K562 (cell line): ENCODE measurements around the gene GLG1. TPM values are rescaled to one million over a fixed set of nuclear protein-coding genes. Genes with fewer than 3 reads are reported as not detected.
A peak's percentile ranks its signal among the peaks of the same experiment; 100 is the strongest.

Source experiments
- ATF1 ChIP-seq, 2 experiments: fragments of 450-650 bp in 1 of 2; IDR thresholded peaks; 2 replicates each; pipeline ENCODE4 v1.6.1; 2016; ENCODE audit warnings: missing compliant biosample characterization in 1 of 2, missing genetic modification characterization in 1 of 2
- C11orf30 ChIP-seq: fragments of 450-650 bp; IDR thresholded peaks from 2 replicates; pipeline ENCODE4 v1.6.1; 2016; ENCODE audit warnings: low read depth, mild to moderate bottlenecking
- CBX8 ChIP-seq: fragments of 200-600 bp; sonication (generic); IDR thresholded peaks from 2 replicates; pipeline ENCODE4 v1.6.1; 2012; ENCODE audit warnings: borderline replicate concordance, mixed run types, low read depth, mild to moderate bottlenecking, moderate library complexity, mixed read lengths, low read length, control low read depth, inconsistent platforms; ENCODE audit not compliant: poor library complexity, severe bottlenecking; ENCODE audit errors: extremely low read depth
- DLX4 ChIP-seq: fragments of 250-450 bp; sonication (Bioruptor Pico); IDR thresholded peaks from 2 replicates; pipeline ENCODE4 v1.6.1; 2021; ENCODE audit warnings: mild to moderate bottlenecking
- ETS1 ChIP-seq: conservative IDR thresholded peaks from 2 replicates; pipeline ENCODE4 v1.6.1; 2011; ENCODE audit warnings: low read depth, mild to moderate bottlenecking, low read length; ENCODE audit not compliant: control insufficient read depth
- MTA1 ChIP-seq: fragments of 450-650 bp; IDR thresholded peaks from 2 replicates; pipeline ENCODE4 v1.6.1; 2017; ENCODE audit warnings: borderline replicate concordance
- NFRKB ChIP-seq: fragments of 450-650 bp; IDR thresholded peaks from 2 replicates; pipeline ENCODE4 v1.6.1; 2016; ENCODE audit warnings: low read depth
- TRIM25 ChIP-seq: fragments of 450-650 bp; IDR thresholded peaks from 2 replicates; pipeline ENCODE4 v1.7.0; 2016; ENCODE audit warnings: borderline replicate concordance
- ZFP30 ChIP-seq: fragments of 250-450 bp; sonication (Bioruptor Pico); IDR thresholded peaks from 2 replicates; pipeline ENCODE4 v1.8.0; 2022; ENCODE audit warnings: moderate library complexity, mild to moderate bottlenecking, inconsistent platforms, borderline replicate concordance
- ZNF175 ChIP-seq: fragments of 200-800 bp; sonication (Bioruptor generic); IDR thresholded peaks from 2 replicates; pipeline ENCODE4 v1.6.1; 2016; ENCODE audit warnings: low read depth, mild to moderate bottlenecking, missing genetic modification characterization, missing compliant biosample characterization
- ZNF318 ChIP-seq, 2 experiments: fragments of 450-650 bp; IDR thresholded peaks; 2 replicates each; pipeline ENCODE4 v1.6.1; 2016; ENCODE audit warnings: mild to moderate bottlenecking in 2 of 2, borderline replicate concordance in 1 of 2, low read depth in 1 of 2, moderate library complexity in 1 of 2
- ZNF584 ChIP-seq: fragments of 200-800 bp; sonication (Bioruptor generic); IDR thresholded peaks from 2 replicates; pipeline ENCODE4 v1.6.1; 2016; ENCODE audit warnings: low read depth, mild to moderate bottlenecking, missing genetic modification characterization, missing compliant biosample characterization
- ZNF696 ChIP-seq: fragments of 250-450 bp; sonication (Bioruptor Pico); conservative IDR thresholded peaks from 2 replicates; pipeline ENCODE4 v1.4.0; 2020; ENCODE audit warnings: mild to moderate bottlenecking, moderate library complexity
- polyA plus RNA-seq, 8 experiments: library from polyadenylated mRNA; depleted of rRNA in 4 of 8; stranded (reverse) in 5 of 8; unstranded in 3 of 8; fragments of >200 nt; fragmentation: Nextera tagmentation in 2 of 8; fragmentation: Illumina TruSeq in 1 of 8; extraction: Ambion mirVana in 2 of 8; extraction: Trizol in 1 of 8; gene quantifications; 2 replicates each; pipeline versions ENCODE4 v1.2.1 to v1.2.3, GENCODE V29; 2011 to 2014; ENCODE audit warnings: inconsistent platforms in 1 of 8, missing spikeins in 1 of 8
- total RNA-seq, 7 experiments: library from RNA; depleted of rRNA in 6 of 7; stranded (reverse); fragments of >200 nt in 6 of 7; fragmentation: Illumina TruSeq in 2 of 7; extraction: Trizol in 2 of 7; gene quantifications; 2 replicates each; pipeline versions ENCODE4 v1.2.1 to v1.2.3, GENCODE V29; 2011 to 2021; ENCODE audit warnings: low replicate concordance in 1 of 7

Gene GLG1
- total and polyA plus RNA-seq, 9 of the 15 experiments (the other 6 are each of a cell fraction or from before 2014, with no cell fraction given): 6.2 to 36.0 (median 23.6) TPM

GRCh38 chr16:74607310-74607961 is 522 bp upstream of the GLG1 start (continued):
- TF ChIP-seq ZNF318 (IDR thresholded peaks at IDR 0.05; ENCODE audit: borderline replicate concordance in 1 of 2, low read depth in 1 of 2) (0 out of 4 replicates have a peak, but pooled peaks of 1 of the 2 experiments have one; percentile 22), ATF1 (CRISPR knock-in tag; IDR thresholded peaks at IDR 0.05) (no peak), ATF1 (tag; IDR thresholded peaks at IDR 0.05) (peak; percentile 66; the same call in 1 of the 2 replicates), ETS1 (no peak; the same call in 1 of the 2 replicates), CBX8 (no peak), DLX4 (no peak), ZNF175 (no peak), ZFP30 (CRISPR knock-in tag) (0 out of 2 replicates have a peak, but pooled peaks have one; percentile 20), ZNF584 (no peak), ZNF696 (no peak), TRIM25 (0 out of 2 replicates have a peak, but pooled peaks have one; percentile 40), C11orf30 (no peak), MTA1 (0 out of 2 replicates have a peak, but pooled peaks have one; percentile 30), NFRKB (peak; percentile 64; the same call in 1 of the 2 replicates)
